Testis (tissue), 3 donors: ENCODE measurements around the gene ZDHHC7. TPM values are rescaled to one million over a fixed set of nuclear protein-coding genes. Genes with fewer than 3 reads are reported as not detected.

Source experiments
- DNase-seq: peaks from one replicate; pipeline ENCODE4 v3.0.0-alpha.2; 2019
- H3K27ac ChIP-seq, 2 donors: fragments of 200-600 bp; sonication (generic); one replicate each; pipeline ENCODE4 v1.5.1; 2019
- H3K27me3 ChIP-seq: fragments of 200-600 bp; sonication (generic); one replicate; pipeline ENCODE4 v1.5.1; 2019
- H3K36me3 ChIP-seq: fragments of 200-600 bp; sonication (generic); one replicate; pipeline ENCODE4 v1.5.1; 2017; ENCODE audit warnings: low read depth; ENCODE audit errors: missing control alignments
- H3K4me1 ChIP-seq: fragments of 200-600 bp; sonication (generic); one replicate; pipeline ENCODE4 v1.5.1; 2019
- H3K4me3 ChIP-seq, 2 donors: fragments of 200-600 bp; sonication (generic); one replicate each; pipeline ENCODE4 v1.5.1; 2017 to 2019
- H3K9me3 ChIP-seq: fragments of 200-600 bp; sonication (generic); one replicate; pipeline ENCODE4 v1.5.1; 2017
- POLR2A ChIP-seq: fragments of 450-650 bp; IDR thresholded peaks from one replicate; pipeline ENCODE4 v1.6.1; 2017; ENCODE audit warnings: antibody characterized with exemption, mild to moderate bottlenecking, moderate library complexity
- WGBS, 2 donors: methylation state at CpG; one replicate each; pipeline ENCODE4 v1.1.5; 2018; 5-methylcytosine and 5-hydroxymethylcytosine counted together
- intact Hi-C: fragments of 100-400 bp; cut with DNase I; formaldehyde crosslinking; loops from one replicate; pipeline ENCODE4 v1.15.1; 2023; ENCODE audit warnings: low total_unique reads
- polyA plus RNA-seq: library from polyadenylated mRNA; stranded (reverse); fragments of 350-450 nt; fragmentation: Illumina TruSeq; extraction: RNeasy Lipid Tissue Mini Kit (QIAGEN cat#74804); gene quantifications from one replicate; pipeline ENCODE4 v1.2.3, GENCODE V29; 2014; ENCODE audit warnings: low read depth, low replicate concordance; ENCODE audit not compliant: insufficient read depth
- total RNA-seq, 2 donors: library from RNA; depleted of rRNA; stranded (reverse); fragments of >200 nt; gene quantifications; one replicate each; pipeline ENCODE4 v1.2.3, GENCODE V29; 2016
- TF ChIP-seq, protein P1 (sequence below), 3 experiments: fragments of 450-650 bp in 2 of 3; fragments of 200-600 bp in 1 of 3; sonication (generic) in 1 of 3; IDR thresholded peaks; one replicate each; pipeline ENCODE4 v1.5.1; 2016 to 2019; ENCODE audit warnings: antibody characterized with exemption in 3 of 3, mild to moderate bottlenecking in 2 of 3, moderate library complexity in 1 of 3

The ZDHHC7 gene
- total and polyA plus RNA-seq, 3 donors from 2014 or later, result 29.4 to 42.7 (median 35.0) TPM

DNA sequence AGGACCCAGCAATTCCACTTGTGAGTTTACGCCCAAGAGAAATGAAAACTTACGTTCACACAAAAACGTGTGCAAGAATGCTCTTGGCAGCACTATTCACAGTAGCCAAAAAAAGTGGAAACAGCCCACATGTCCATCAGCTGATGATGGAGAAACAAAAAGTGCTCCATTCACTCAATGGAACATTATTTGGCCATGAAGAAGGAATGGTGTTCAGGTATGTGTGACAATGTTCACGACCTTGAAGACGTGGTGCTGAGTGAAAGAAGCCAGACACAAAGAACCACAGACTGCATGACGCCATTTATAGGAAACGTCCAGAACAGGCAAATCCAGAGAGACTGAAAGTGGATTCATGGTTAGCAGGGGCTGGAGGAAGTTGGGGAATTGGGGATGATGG lies 84.9 kb downstream of the ZDHHC7 start:
- Histone ChIP-seq H3K27me3 (no peaks in the 10 kb centered on the region), H3K36me3 (no peaks in the 10 kb centered on the region), H3K27ac (no peak overlapping the region), H3K4me1 (peaks cover 66% of the 10 kb centered on the region), H3K9me3 (no peaks in the 10 kb centered on the region), H3K4me3 (no peak overlapping the region)
- TF ChIP-seq POLR2A, result no peak
- TF ChIP-seq, protein P1, sequence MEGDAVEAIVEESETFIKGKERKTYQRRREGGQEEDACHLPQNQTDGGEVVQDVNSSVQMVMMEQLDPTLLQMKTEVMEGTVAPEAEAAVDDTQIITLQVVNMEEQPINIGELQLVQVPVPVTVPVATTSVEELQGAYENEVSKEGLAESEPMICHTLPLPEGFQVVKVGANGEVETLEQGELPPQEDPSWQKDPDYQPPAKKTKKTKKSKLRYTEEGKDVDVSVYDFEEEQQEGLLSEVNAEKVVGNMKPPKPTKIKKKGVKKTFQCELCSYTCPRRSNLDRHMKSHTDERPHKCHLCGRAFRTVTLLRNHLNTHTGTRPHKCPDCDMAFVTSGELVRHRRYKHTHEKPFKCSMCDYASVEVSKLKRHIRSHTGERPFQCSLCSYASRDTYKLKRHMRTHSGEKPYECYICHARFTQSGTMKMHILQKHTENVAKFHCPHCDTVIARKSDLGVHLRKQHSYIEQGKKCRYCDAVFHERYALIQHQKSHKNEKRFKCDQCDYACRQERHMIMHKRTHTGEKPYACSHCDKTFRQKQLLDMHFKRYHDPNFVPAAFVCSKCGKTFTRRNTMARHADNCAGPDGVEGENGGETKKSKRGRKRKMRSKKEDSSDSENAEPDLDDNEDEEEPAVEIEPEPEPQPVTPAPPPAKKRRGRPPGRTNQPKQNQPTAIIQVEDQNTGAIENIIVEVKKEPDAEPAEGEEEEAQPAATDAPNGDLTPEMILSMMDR (IDR thresholded peaks at IDR 0.05), result no peak
- 32 to 51% methylated on average over 7 of the region's 7 CpGs for WGBS, 2 donors
- DNase-seq, result no peak
- intact Hi-C loops, result no loop called here

DNA sequence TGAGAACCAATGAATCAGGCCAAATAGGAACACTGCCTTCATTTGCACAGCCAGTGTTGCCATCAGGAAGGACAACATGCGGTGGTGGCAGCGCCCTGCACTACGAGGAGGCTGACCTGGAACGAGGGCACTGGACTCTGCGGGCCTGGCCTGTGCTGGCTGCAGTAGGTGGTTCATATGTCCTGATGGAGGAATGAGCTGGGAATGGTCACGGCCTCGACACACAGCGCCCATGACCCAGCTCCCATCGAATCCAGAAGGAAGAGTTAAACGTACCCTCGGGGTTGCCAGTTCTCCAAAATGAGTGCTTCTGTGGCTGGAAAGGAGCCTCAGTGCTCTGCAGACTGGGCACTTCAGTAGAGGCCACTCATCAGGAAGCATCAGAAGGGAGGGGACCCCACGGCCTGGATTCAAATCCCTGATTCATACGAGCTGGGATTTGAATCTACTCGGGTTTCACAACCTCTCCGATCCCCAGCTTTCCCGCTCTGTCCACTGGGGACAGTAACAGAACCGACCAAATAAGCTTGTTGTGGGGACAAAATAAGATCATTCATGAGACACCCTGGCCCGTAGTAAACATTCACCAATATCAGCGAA lies 85.5 kb downstream of the ZDHHC7 start:
- intact Hi-C loops, result no loop called here
- peaks cover 66% of the 10 kb centered on the region for H3K4me1 ChIP-seq
- no peaks in the 10 kb centered on the region for H3K9me3 ChIP-seq
- H3K27me3 ChIP-seq, result no peaks in the 10 kb centered on the region
- 74 to 85% methylated on average over 15 to 19 of the region's 19 CpGs for WGBS, 2 donors
- no peak overlapping the region for H3K27ac ChIP-seq
- no peak for DNase-seq
- no peak overlapping the region for H3K4me3 ChIP-seq
- no peaks in the 10 kb centered on the region for H3K36me3 ChIP-seq
- TF ChIP-seq POLR2A, result no peak
- TF ChIP-seq, protein P1 (IDR thresholded peaks at IDR 0.05), result no peak

DNA sequence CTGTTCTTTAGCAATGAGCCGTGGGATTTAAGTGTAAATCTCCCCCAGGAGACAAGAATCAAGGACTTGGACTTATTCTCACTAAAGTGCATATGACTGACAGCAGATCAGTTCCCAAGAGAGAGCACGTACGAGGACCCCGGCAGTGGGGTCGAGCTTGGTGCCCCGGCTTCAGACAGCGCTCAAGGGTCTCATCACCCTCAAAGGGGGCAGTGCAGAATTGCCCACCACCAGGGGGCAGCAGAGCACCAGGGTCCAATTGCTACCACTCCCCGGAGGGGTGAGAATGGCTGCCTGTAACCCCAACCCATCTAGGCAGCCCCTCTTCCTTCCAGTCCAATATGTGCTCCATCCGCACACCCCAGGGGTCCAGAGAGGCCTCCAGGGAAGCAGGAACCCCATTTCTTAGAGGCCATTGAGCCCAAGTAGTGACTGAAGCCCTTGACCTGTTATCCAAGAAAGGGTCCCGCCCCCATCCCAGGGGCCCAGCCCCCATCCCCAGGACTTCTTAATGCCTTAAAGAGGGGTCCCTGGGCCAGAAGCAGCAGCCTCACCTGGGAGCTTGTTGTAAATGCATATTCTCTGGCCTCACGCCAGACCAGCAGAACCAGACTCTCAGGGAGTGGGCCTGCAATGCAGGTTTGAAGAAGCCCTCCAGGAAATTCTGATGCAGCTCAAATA lies 86.1 kb downstream of the ZDHHC7 start:
- Histone ChIP-seq H3K27me3 (no peaks in the 10 kb centered on the region), H3K27ac (peak overlapping the region in 1 of 2 donors; percentile 67), H3K4me3 (no peak overlapping the region), H3K4me1 (peaks cover 63% of the 10 kb centered on the region), H3K36me3 (no peaks in the 10 kb centered on the region), H3K9me3 (no peaks in the 10 kb centered on the region)
- 57 to 70% methylated on average over 7 to 11 of the region's 11 CpGs for WGBS, 2 donors
- TF ChIP-seq, protein P1 (IDR thresholded peaks at IDR 0.05), result peak; percentile 70 to 85 (median 76)
- TF ChIP-seq POLR2A, result no peak
- intact Hi-C loops, result no loop called here
- peak; percentile 71 for DNase-seq

DNA sequence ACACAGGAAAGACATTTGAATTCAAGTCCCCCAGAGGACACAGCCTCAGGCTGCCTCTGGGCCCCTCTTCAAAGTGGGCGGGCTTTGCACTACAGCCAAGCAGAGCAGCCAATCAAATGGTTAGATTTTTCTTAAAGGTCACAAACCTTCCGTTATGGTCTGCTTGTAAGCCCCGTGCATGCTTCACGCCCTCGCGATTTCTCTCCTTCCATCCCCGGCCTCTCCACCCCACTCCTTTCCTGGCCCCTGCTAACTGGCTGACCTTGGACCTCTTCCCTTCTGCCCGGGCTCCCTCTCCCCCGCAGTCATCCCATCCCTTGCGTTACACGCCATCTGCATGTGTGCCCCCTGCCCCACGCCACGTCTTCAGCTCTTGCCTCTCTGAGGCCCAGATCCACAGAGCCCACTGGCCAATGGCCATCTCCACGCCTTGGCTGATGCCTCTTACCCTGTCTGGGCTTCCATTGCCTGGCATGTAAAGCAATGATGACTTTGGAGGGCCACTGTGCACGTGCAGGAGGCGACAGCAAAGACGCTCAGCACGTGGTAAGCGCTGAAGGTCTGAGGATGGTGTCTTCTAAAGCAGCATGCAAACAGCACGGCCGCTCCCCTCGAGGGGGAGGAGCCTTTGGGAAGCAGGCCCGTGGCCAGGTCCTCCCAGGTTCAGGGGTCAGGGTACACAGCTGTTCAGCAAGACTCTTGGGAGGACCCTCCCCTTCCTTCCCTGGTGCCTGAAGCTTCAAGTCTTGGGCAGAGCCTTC lies 86.8 kb downstream of the ZDHHC7 start:
- peak; percentile 83 for DNase-seq
- H3K9me3 ChIP-seq, result no peaks in the 10 kb centered on the region
- TF ChIP-seq, protein P1 (IDR thresholded peaks at IDR 0.05), result no peak
- no peak for TF ChIP-seq POLR2A
- H3K36me3 ChIP-seq, result no peaks in the 10 kb centered on the region
- no peak overlapping the region for H3K4me3 ChIP-seq
- peaks cover 60% of the 10 kb centered on the region for H3K4me1 ChIP-seq
- H3K27me3 ChIP-seq, result no peaks in the 10 kb centered on the region
- 44 to 50% methylated on average over 12 to 23 of the region's 23 CpGs for WGBS, 2 donors
- peak overlapping the region in 1 of 2 donors; percentile 67 for H3K27ac ChIP-seq
- intact Hi-C loops, result no loop called here

Other genes starting within 250 kb of the ZDHHC7 start
- 10 to 100 TPM; 47.7 to 59.6 TPM for gene CRISPLD2, start 191.6 kb downstream of the ZDHHC7 start, total RNA-seq
- 48.8 TPM for gene CRISPLD2, start 191.6 kb downstream of the ZDHHC7 start, polyA plus RNA-seq
- gene KIAA0513, start 16.3 kb upstream of the ZDHHC7 start, total RNA-seq, result 10 to 100 TPM; 18.4 to 18.7 TPM
- 9.8 TPM for gene KIAA0513, start 16.3 kb upstream of the ZDHHC7 start, polyA plus RNA-seq
- under 1 TPM in 1 of 2 donors, not detected in 1; 0.24 TPM for gene CIBAR2, start 100.9 kb upstream of the ZDHHC7 start, total RNA-seq
- 1.6 TPM for gene CIBAR2, start 100.9 kb upstream of the ZDHHC7 start, polyA plus RNA-seq